HG03196 (cell line): ENCODE results near the gene GTF2IRD2.
"Not testable (repeated sequence)": the region's sequence is repeated elsewhere in the genome, so short reads cannot be mapped to it uniquely, and the experiment has no call there.

Experiments
- ATAC-seq: cut with Tn5 transposase; IDR thresholded peaks from one replicate; pipeline ENCODE4 v1.9.1; 2021; ENCODE audit not compliant: unreplicated experiment

The GTF2IRD2 gene

DNA sequence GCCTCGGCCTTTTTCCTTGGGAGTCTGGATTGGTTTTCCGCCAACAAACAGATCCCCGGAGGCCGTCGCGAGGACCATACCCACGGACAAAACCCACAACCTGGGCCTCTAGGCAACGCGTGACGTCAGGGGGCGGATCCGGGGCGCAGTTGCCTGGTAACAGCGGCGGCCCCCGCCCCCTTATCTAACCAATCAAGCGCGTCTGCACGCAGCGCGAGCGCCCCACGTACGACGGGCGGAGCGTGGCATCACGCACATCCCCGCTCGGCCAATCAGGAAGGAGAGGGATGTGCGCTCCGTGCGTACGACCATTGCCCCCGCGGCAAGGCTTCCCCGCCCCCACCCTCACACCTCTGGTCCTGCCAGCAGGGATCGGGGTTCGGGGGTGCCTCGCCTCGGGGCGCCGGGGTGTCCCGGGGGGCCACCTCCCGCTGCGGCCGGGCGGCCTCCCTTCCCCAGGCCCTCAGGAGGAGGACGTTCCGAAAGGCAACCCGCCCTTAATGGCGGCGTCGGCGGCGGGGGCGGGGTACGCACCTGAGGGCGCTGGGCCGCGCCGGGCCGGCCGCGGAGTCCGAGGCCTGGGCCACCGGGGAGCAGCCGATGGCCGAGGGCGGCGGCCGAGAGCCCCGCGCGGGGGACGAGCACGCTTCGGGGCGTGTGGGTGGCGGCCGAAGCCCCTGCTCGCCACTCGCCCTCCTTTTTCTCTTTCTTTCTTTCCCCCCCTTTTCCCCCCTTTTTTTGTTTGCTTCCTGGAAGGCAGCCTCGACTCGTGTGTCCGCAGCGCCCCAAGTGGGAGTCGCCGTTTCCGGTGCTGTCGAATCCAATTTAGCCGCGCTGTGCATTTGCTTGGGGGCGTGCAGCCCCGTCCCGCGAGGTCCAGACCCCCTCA, at the start of gene GTF2IRD2:
Gene GTF2IRD2 (minus strand): TSS at position 773 of the 889 bp plus-strand sequence. CDS start 15,227 bp downstream, outside the sequence.
- peak; percentile 79 for ATAC-seq

DNA sequence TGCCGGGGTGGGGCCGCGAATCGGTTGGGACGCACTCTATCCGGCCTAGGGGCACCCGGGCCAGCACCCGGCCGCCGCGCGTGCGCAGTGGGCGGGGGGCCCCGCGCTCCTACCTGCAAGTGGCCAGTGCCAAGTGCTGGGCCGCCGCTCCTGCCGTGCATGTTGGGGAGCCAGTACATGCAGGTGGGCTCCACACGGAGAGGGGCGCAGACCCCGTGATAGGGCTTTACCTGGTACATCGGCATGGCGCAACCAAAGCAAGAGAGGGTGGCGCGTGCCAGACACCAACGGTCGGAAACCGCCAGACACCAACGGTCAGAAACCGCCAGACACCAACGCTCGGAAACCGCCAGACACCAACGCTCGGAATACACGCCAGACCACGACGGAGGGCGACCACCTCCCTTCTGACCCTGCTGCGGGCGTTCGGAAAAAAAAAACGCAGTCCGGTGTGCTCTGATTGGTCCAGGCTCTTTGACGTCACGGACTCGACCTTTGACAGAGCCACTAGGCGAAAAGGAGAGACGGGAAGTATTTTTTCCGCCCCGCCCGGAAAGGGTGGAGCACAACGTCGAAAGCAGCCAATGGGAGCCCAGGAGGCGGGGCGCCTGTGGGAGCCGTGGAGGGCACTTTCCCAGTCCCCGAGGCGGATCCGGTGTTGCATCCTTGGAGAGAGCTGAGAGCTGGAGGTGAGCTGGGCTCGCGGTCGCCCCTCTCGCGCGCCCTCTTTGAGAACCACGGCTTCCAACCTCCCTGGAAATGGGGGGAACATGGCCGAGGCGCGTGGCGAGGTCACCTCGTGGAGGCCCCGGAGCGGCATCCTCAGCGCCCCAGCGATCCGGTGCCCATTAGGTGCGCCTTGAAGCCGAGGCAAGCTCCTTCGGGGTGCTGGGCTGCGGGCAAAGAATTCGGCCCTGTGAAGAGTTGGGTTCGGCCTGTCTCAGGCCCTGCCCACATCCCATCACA, 39.0 kb upstream of the GTF2IRD2 start:
- peak; percentile 65 for ATAC-seq

DNA sequence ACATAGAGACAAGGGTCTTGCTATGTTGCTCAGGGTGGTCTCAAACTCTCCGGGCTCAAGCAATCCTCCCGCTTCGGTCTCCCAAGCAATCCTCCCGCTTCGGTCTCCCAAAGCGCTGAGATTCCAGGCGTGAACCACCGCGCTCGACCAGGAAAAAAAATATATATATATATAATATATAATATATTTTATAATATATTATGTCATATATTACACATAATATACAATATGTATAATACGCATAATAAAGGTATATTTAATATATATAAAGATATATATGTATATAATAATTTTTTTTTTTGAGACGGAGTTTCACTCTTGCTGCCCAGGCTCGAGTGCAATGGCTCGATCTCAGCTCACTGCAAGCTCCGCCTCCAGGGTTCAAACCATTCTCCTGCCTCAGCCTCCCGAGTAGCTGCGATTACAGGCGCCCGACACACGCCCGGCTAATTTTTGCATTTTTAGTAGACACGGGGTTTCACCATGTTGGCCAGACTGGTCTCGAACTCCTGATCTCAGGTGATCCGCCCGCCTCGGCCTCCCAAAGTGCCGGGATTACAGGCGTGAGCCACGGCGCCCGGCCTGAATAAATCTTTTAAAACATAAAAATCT, 38.2 kb upstream of the GTF2IRD2 start:
- ATAC-seq = not testable (repeated sequence)

DNA sequence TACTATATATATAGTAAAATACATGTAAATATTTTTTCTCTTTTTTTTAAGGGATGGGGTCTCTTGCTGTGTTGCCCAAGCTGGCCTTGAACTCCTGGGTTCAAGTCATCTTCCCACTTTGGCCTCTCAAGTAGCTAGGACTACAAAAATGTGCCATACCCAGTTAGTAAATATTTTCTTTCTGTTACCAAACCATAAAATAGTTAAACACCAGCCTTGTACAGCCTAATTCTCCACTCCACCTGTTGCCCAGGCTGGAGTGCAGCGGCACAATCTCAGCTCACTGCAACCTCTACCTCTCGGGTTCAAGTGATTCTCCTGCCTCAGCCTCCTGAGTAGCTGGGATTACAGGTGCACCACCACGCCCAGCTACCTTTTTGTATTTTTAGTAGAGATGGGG, 33.9 kb upstream of the GTF2IRD2 start:
- ATAC-seq = not testable (repeated sequence)

DNA sequence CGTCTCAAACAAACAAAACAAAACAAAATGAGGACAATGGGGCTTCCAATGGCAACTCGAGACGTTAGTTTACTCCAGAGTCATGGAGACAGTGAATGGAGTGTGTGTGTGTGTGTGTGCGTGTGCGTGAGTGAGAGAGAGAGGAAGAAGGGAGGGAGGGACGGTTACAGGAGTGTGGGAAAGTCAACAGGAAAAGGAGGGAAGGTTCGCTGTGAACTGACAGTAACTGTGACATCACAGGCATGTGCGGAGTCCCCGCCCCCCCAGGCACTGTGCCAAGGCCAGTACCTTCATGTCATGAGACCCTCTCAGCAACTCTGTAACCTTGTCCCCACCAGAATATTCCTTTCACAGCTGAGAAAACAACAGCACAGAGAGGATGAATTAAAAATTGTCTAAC, 30.7 kb upstream of the GTF2IRD2 start:
- not testable (repeated sequence) for ATAC-seq

DNA sequence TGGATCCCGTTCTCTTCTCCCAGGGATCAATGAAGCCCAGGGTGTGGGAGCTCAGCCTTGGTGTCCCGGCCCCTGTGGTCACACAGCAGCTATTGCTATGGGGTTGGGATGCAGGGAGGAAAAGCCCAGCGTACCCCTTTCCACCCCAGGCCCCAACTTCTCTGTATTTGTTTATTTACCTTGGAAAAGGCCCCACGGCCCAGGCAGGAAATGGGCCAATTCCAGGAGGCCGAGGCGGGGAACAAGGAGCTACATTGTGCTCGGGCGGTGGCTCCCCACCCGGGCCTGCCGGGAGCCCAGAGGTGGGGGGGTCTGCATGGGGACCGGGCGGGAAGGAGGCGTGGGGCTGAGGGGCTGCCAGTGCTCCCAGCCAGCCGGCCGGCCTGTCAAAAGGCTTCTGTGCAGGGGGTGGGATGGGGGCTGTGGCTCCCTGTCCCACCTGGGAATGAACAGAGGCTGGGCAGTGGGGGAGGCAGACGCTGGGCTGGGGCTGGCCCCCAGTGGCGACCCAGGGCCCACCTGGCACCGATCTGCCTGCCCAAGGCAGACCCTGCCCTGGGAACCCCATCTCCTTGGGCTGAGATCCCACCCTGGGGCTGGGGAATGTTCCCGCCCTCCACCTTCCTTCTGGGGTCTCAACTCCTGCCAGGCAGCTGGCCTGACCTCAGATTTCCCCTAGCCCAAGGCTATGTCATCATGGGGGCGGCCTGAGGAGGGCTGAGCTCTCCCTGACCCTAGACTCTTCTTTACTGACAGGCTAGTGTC, 23.5 kb upstream of the GTF2IRD2 start:
- not testable (repeated sequence) for ATAC-seq

DNA sequence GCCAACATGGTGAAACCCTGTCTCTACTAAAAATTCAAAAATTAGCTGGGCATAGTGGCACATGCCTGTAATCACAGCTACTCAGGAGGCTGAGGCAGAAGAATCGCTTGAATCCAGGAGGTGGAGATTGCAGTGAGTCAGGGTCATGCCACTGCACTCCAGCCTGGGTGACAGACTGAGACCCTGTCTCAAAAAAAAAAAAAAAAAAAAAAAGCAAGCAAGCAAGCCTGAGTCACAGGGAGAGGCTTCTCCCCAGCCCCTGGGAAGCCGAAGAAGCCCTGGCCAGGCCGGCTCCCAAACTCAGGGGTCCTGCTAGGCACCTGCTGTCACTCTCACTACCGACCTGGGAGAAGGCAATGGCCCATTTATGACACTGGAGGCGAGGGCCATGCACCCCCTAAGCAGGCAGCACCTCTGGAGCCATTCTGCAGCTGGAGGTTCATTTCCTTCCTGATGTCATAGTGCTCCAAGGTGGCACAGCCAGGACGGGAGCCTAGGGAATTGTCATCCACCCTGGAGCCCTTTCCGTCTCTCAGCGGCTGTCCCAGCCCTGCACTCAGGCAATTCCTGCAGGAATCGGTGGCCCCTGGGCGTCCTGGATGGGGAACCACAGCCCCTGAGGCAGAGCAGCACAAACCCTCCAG, 22.8 kb upstream of the GTF2IRD2 start:
- not testable (repeated sequence) for ATAC-seq

DNA sequence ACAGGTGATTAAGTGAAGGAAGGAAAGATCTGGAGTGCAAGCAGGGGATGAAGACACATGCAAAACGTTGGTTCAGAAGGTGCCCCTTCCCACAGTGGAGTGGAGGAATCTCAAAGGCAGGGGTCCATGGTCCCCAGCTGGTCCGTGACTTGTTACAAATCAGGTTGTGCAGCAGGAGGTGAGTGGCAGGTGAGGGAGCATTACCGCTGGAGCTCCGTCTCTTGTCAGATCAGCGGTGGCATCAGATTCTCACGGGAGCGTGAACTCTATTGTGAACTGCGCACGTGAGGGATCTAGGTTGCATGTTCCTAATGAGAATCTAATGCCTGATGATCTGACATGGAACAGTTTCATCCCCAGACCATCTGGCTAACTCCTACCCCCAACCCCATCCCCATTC, 21.1 kb upstream of the GTF2IRD2 start:
- not testable (repeated sequence) for ATAC-seq

DNA sequence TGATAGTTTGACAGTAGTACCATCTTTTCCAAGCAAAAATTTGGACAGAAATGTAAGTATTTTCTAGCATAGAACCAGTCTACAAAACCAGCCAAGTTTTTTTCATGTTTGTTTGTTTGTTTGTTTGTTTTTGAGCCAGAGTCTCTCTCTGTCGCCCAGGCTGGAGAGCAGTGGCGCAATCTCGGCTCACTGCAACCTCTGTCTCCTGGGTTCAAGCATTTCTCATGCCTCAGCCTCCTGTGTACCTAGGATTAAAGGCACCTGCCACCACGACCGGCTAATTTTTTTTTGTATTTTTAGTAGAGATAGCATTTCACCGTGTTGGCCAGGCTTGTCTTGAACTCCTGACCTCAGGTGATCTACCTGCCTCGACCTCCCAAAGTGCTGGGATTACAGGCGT, 14.4 kb upstream of the GTF2IRD2 start:
- ATAC-seq = not testable (repeated sequence)

DNA sequence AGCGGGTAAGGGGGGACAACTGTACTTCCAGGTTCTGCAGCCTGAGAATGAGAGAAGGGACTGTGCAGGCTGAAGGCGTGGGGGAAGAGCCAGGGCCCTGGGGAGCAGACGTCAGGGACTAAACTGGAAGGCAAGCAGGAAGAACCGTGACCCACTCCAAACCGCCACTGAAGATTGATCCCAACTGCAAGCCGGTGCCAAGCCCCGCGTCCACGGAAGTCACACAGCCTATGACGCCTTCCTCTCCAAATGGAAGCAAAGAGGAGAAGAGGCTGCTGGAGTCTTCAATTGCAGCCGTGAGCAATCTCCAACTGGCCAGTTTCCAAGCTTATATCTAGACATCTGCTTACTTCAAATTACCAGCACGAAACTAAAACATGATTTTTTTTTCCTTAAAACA, 1.6 kb downstream of the GTF2IRD2 start:
- ATAC-seq = not testable (repeated sequence)

DNA sequence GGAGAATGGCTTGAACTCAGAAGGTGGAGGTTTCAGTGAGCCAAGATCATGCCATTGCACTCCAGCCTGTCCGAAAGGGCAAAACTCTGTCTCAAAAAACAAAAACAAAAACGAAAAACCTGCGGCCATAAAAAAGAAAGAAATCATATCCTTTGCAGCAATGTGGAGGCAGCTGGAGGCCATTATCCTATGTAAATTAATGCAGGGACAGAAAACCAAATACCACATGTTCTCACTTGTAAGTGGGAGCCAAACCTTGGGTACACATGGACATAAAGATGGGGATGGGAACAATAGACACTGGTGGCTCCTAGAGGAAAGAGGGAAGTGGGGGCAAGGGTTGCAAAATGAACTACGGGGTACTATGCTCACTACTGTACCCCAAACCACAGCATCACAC, 21.0 kb downstream of the GTF2IRD2 start:
- ATAC-seq = not testable (repeated sequence)

DNA sequence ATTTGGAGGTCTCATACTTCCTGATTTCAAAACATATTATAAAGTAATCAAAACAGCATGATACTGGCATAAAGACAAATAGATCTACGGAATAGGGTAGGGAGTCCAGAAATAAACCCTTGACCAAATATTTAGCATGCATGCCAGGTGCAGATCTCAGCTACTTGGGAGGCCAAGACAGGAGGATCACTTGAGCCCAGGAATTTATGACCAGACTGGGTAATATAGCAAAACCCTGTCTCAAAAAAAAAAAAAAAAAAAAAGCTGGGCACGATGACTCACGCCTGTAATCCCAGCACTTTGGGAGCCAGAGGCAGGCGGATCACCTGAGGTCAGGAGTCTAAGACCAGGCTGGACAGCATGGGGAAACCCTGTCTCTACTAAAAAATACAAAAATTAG, 21.4 kb downstream of the GTF2IRD2 start:
- ATAC-seq = not testable (repeated sequence)

DNA sequence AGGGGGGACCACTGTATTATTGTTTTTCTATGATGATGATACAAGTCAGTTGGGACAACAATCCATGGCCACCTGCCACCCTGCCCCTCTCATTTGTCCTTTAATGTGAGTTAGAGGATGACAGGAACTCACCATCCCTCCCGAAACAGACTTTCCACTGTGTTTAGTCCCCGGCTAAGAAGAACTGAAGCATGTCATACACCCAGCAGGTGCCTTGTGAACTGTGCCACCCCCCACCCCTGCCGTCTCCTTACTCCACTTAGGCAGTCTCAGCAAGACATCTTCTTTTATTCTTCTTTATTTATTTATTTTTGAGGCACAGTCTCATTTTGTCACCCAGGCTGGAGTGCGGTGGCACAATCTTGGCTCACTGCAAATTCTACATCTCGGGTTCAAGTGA, 30.1 kb downstream of the GTF2IRD2 start:
- ATAC-seq = not testable (repeated sequence)

DNA sequence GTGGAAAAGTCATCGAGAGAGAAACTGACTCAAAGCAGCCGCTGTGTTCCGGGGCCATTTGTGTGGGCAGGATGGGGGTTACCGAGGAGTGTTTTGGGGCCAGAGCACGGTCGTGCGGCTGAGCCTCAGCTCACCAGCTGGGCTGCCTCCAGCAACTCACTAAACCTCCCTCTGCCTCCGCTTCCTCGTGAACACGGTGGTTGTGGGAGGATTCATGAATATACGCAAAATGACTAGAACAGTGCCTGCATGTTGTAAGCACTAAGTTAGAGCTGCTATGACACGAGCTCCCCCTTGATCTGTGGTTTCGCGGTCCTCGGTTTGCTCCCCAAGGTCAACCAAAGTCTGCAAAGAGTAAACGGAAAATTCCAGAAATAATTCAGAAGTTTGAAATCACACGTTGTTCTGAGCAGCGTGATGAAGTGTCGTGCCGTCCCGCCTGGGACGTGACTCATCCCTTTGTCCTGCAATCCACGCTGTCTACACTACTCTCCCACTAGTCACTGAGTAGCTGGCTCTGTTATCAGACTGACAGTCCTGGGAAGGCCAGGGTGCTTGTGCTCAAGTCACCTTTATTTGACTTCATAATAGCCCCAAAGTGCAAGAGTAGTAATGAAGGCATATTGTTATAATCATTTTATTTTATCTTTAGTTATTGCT, 31.1 kb downstream of the GTF2IRD2 start:
- ATAC-seq = peak; percentile 60

DNA sequence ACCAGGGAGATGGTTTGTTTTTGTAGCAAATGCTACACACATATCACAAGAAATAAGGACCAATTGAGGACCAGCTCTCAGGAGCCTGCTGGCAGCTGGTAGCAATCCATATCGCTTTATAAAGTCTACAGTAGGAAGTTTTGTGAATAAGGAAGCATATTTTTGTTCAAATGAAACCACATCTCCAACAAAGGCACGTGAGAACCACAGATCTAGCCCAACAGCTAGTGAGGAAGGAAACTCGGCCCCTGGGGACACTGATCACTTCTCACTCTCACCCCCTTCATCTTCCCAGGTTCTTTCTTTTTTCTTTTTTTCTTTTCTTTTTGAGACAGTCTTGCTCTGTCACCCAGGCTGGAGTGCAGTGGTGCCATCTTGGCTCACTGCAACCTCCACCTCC, 35.5 kb downstream of the GTF2IRD2 start:
- not testable (repeated sequence) for ATAC-seq

DNA sequence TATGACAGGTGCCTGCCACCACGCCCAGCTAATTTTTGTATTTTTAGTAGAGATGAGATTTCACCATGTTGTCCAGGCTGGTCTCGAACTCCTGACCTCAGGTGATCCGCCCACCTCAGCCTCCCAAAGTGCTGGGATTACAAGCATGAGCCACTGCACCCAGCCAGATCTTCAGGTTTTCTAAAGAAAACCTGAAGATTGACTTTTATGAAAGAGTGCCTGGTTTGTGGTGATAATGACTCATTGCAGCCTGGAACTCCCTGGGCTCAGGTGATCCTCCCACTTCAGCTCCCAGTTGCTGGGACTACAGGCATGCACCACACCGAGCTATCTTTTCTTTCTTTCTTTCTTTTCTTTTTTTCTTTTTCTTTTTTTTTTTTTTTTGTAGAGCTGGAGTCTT, 52.8 kb downstream of the GTF2IRD2 start:
- ATAC-seq = not testable (repeated sequence)

DNA sequence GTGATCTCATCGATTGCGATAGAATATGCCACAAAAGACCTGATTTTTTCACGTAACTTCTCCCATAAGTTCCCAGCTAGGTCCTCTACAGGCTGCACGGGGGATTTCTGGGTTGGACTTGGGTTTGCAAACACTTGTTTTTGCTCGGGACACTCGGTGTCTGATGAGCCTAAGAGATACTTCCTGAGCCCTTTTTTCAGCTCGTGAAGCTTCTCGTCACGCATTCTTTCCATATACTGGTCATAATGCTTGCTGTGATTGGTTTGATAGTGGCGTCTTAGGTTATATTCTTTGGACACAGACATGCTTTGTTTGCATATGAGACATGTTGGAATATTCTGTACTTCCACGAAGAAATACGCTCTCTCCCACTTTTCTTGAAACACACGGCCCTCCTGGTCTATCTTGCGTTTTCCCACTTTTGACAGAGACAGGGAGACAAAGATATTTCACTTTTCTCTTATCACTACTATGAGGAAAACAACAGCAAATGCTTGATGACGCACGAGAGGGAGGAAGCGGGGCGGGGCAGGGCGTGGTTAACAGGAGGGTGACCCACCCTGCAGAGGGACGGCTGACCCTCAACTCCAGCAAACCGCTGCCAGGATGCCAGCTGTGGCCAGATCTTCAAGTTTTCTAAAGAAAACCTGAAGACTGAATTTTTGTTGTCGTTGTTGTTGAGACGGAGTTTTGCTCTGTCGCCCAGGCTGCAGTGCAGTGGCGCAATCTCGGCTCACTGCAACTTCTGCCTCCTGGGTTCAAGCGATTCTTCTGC, 53.4 kb downstream of the GTF2IRD2 start:
- not testable (repeated sequence) for ATAC-seq

DNA sequence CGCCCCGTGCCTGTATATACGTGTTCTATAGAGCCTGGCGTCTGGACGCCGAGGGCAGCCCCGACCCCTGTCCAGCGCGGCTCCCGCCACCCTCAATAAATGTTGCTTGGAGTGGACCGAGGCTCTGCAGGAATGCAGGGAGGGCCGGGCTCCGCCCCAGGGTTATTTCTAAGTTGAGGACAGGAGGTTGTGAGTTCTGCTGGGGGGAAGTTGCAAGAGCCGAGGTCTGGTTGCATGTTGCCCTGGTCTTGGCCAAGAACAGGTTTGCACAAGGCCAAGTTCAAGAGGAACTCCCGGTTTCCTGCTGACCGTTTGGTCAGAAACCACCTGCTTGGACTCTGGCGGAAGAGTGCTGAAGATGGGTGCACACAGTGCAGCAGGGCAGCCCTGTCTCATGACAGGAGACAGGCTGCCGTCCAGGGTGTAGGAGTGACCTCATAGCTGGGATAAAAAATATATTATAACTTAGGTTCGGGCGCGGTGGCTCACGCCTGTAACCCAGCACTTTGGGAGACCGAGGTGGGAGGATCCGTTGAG, 62.1 kb downstream of the GTF2IRD2 start:
- not testable (repeated sequence) for ATAC-seq
